ENCODE data around the gene ICAM4. TPM values are rescaled to one million over a fixed set of nuclear protein-coding genes. Genes with fewer than 3 reads are reported as not detected.

The ICAM4 gene
- total and polyA plus RNA-seq, 2 of the 13 experiments (the other 11 are each of a cell fraction or from before 2014, with no cell fraction given), result 2.9 to 4.0 TPM

- TF ChIP-seq EZH2 (conservative IDR thresholded peaks at IDR 0.05; ENCODE audit: low read depth, low read length) (no peak), HIC2 (CRISPR knock-in tag; IDR thresholded peaks at IDR 0.05; ENCODE audit: low read depth) (peak; percentile 53; the same call in 1 of the 2 replicates), PITX1 (CRISPR knock-in tag; IDR thresholded peaks at IDR 0.05) (peak; percentile 12; the same call in 1 of the 2 replicates), MAX (IDR thresholded peaks at IDR 0.05) (peak; percentile 72), EED (CRISPR knock-in tag; IDR thresholded peaks at IDR 0.05) (peak; percentile 7; the same call in 1 of the 2 replicates), TAF15 (IDR thresholded peaks at IDR 0.05; ENCODE audit: low read depth, low read length, poor library complexity, severe bottlenecking) (no peak), ZSCAN21 (CRISPR knock-in tag; IDR thresholded peaks at IDR 0.05; ENCODE audit: borderline replicate concordance) (no peak), HOXA9 (CRISPR knock-in tag; IDR thresholded peaks at IDR 0.05; ENCODE audit: borderline replicate concordance) (no peak), ONECUT2 (CRISPR knock-in tag; IDR thresholded peaks at IDR 0.05) (no peak), ZNF501 (CRISPR knock-in tag; IDR thresholded peaks at IDR 0.05) (0 out of 2 replicates have a peak, but pooled peaks have one; percentile 7), ZNF251 (CRISPR knock-in tag; IDR thresholded peaks at IDR 0.05) (no peak), ZFP37 (CRISPR knock-in tag; IDR thresholded peaks at IDR 0.05; ENCODE audit: borderline replicate concordance) (0 out of 2 replicates have a peak, but pooled peaks have one; percentile 19), TGIF2 (CRISPR knock-in tag; IDR thresholded peaks at IDR 0.05) (no peak; the same call in 1 of the 2 replicates), POLR2A (IDR thresholded peaks at IDR 0.05; ENCODE audit: insufficient read depth in 1 of 2, low read depth in 2 of 2, low read length in 2 of 2) (peak; percentile 44 to 79; a peak in 3 of 4 replicates), BATF2 (CRISPR knock-in tag; IDR thresholded peaks at IDR 0.05) (no peak), YY1 (IDR thresholded peaks at IDR 0.05; ENCODE audit: insufficient read depth, insufficient replicate concordance, low read depth, low read length) (peak; percentile 50), YEATS2 (CRISPR knock-in tag; IDR thresholded peaks at IDR 0.05; ENCODE audit: borderline replicate concordance) (0 out of 2 replicates have a peak, but pooled peaks have one; percentile 28), ARHGAP35 (CRISPR knock-in tag; IDR thresholded peaks at IDR 0.05; ENCODE audit: borderline replicate concordance) (peak; percentile 32; the same call in 1 of the 2 replicates), RBM22 (optimal IDR thresholded peaks at IDR 0.05; ENCODE audit: low read length) (peak; percentile 42), MXI1 (IDR thresholded peaks at IDR 0.05; ENCODE audit: borderline replicate concordance, low read depth, low read length) (peak; percentile 55; the same call in 1 of the 3 replicates), IKZF5 (CRISPR knock-in tag; IDR thresholded peaks at IDR 0.05) (0 out of 2 replicates have a peak, but pooled peaks have one; percentile 9), MYC (CRISPR knock-in tag; IDR thresholded peaks at IDR 0.05; ENCODE audit: borderline replicate concordance) (peak; percentile 46; the same call in 1 of the 2 replicates), MAF1 (CRISPR knock-in tag; IDR thresholded peaks at IDR 0.05; ENCODE audit: borderline replicate concordance) (no peak), ZBTB21 (CRISPR knock-in tag; IDR thresholded peaks at IDR 0.05) (no peak), HIVEP1 (CRISPR knock-in tag; IDR thresholded peaks at IDR 0.05) (0 out of 2 replicates have a peak, but pooled peaks have one; percentile 30), ZBTB20 (CRISPR knock-in tag; IDR thresholded peaks at IDR 0.05; ENCODE audit: borderline replicate concordance, low read depth) (peak; percentile 97), PHF21A (CRISPR knock-in tag; IDR thresholded peaks at IDR 0.05) (peak; percentile 73)
Observed at GRCh38 chr19:10332158-10332964, 45.6 kb downstream of the ICAM4 start (continued).
